GM12878 (cell line): ENCODE results near the gene ADAMTS1. TPM values are rescaled to one million over a fixed set of nuclear protein-coding genes. Genes with fewer than 3 reads are reported as not detected.

Experiments
- ATAC-seq: fragments of 200-7000 bp; cut with Tn5 transposase; 3 replicates; pipeline ENCODE4 v1.9.1; 2020; ENCODE audit warnings: mild to moderate bottlenecking, moderate library complexity
- BruUV-seq: library from RNA; stranded (reverse); fragments of 400-500 nt; replicated peaks from 2 replicates; lab custom pipeline; 2021; lab: Mats Ljungman, UMichigan
- CTCF ChIA-PET: fragments of 300-600 bp; sonication (Branson Sonifier 250); formaldehyde crosslinking; extraction: SDS; loops from one replicate; lab custom pipeline; 2021; ENCODE audit warnings: inconsistent platforms; lab: Yijun Ruan, JAX
- POLR2A ChIA-PET: fragments of 350-600 bp; formaldehyde crosslinking; extraction: SDS; loops from one replicate; lab custom pipeline; 2021; ENCODE audit warnings: inconsistent platforms; lab: Charles Lee
- RAD21 ChIA-PET: fragments of 300-600 bp; sonication (Branson Sonifier 250); formaldehyde crosslinking; loops from one replicate; lab custom pipeline; 2023; ENCODE audit warnings: antibody characterized with exemption; ENCODE audit not compliant: unreplicated experiment; lab: Charles Lee
- SMC1A ChIA-PET: fragments of 300-600 bp; sonication (Branson Sonifier 250); formaldehyde crosslinking; loops from one replicate; lab custom pipeline; 2023; ENCODE audit not compliant: unreplicated experiment, uncharacterized antibody; lab: Charles Lee
- DNase-seq: peaks from one replicate; pipeline ENCODE4 v3.0.0-alpha.2; 2011; ENCODE audit warnings: low read depth, low spot score
- FAIRE-seq: peaks from 3 replicates; lab custom pipeline; 2011; peaks lifted over from hg19 to GRCh38; lab: Jason Lieb, UNC
- H2AFZ ChIP-seq: 2 replicates; pipeline ENCODE4 v1.6.0; 2011; ENCODE audit warnings: low read depth, low read length, control low read depth; ENCODE audit not compliant: control insufficient read depth
- H3K27ac ChIP-seq: 2 replicates; pipeline ENCODE4 v1.5.1; 2011; ENCODE audit warnings: control low read depth; ENCODE audit not compliant: control insufficient read depth, insufficient read depth
- H3K27me3 ChIP-seq, 2 experiments: replicated peaks in 1 of 2; 2 replicates each; pipeline versions ENCODE4 v1.6.0 to v1.6.1; 2011; ENCODE audit warnings: low read length in 1 of 2; ENCODE audit not compliant: control insufficient read depth in 2 of 2, insufficient read depth in 2 of 2
- H3K36me3 ChIP-seq, 2 experiments: 2 replicates each; pipeline ENCODE4 v1.5.1; 2011; ENCODE audit warnings: low read length in 1 of 2; ENCODE audit not compliant: control insufficient read depth in 2 of 2, insufficient read depth in 2 of 2
- H3K4me1 ChIP-seq: 2 replicates; pipeline ENCODE4 v1.6.1; 2011; ENCODE audit warnings: mild to moderate bottlenecking, low read length, moderate library complexity, mixed read lengths; ENCODE audit not compliant: control insufficient read depth, insufficient read depth
- H3K4me2 ChIP-seq: 2 replicates; pipeline ENCODE4 v1.6.0; 2011; ENCODE audit warnings: control low read depth; ENCODE audit not compliant: control insufficient read depth, insufficient read depth
- H3K4me3 ChIP-seq: fragments of 200-600 bp; sonication (generic); 2 replicates; pipeline ENCODE4 v1.5.1; 2016
- H3K79me2 ChIP-seq: 2 replicates; pipeline ENCODE4 v1.6.0; 2011; ENCODE audit warnings: low read length; ENCODE audit not compliant: control insufficient read depth, insufficient read depth
- H3K9ac ChIP-seq: 2 replicates; pipeline ENCODE4 v1.8.0; 2011; ENCODE audit warnings: low read length, control low read depth, mixed read lengths; ENCODE audit not compliant: control insufficient read depth, insufficient read depth
- H3K9me3 ChIP-seq: replicated peaks from 3 replicates; pipeline ENCODE4 v1.5.1; 2011; ENCODE audit warnings: mild to moderate bottlenecking, low read length; ENCODE audit not compliant: control insufficient read depth, insufficient read depth
- H4K20me1 ChIP-seq: 2 replicates; pipeline ENCODE4 v1.6.0; 2011; ENCODE audit not compliant: control insufficient read depth, insufficient read depth
- CEBPZ ChIP-seq: fragments of 150-350 bp; IDR thresholded peaks from 2 replicates; pipeline ENCODE4 v1.6.1; 2016; ENCODE audit warnings: low read depth, low read length
- E2F8 ChIP-seq: fragments of 450-650 bp; IDR thresholded peaks from 2 replicates; pipeline ENCODE4 v1.6.1; 2018; ENCODE audit warnings: mild to moderate bottlenecking, low read depth, moderate library complexity; ENCODE audit not compliant: partially characterized antibody
- FOXK2 ChIP-seq: fragments of 450-650 bp; IDR thresholded peaks from 2 replicates; pipeline ENCODE4 v1.6.1; 2017; ENCODE audit warnings: mild to moderate bottlenecking, moderate library complexity
- REST ChIP-seq: IDR thresholded peaks from 2 replicates; pipeline ENCODE4 v1.6.1; 2012; ENCODE audit warnings: mild to moderate bottlenecking, low read depth, low read length
- SREBF1 ChIP-seq: IDR thresholded peaks from 2 replicates; pipeline ENCODE4 v1.6.1; 2012; ENCODE audit warnings: mild to moderate bottlenecking, low read length
- TARDBP ChIP-seq: IDR thresholded peaks from 2 replicates; pipeline ENCODE4 v1.6.1; 2016; ENCODE audit warnings: borderline replicate concordance
- ZBTB40 ChIP-seq: fragments of 450-650 bp; IDR thresholded peaks from 2 replicates; pipeline ENCODE4 v1.6.1; 2016; ENCODE audit warnings: mild to moderate bottlenecking, moderate library complexity, borderline replicate concordance
- WGBS: methylation state at CpG from one replicate; pipeline ENCODE4 v1.1.6; 2016; ENCODE audit warnings: low lambda C conversion rate; ENCODE audit not compliant: insufficient replicate concordance, insufficient coverage; ENCODE audit errors: missing lambda C conversion rate; 5-methylcytosine and 5-hydroxymethylcytosine counted together
- in situ Hi-C: fragments of 300-500 bp; cut with MboI; formaldehyde crosslinking; loops from 9 replicates; pipeline ENCODE4 v1.14.3; 2018; ENCODE audit warnings: mixed read lengths
- intact Hi-C: fragments of 100-400 bp; cut with micrococcal nuclease; formaldehyde crosslinking; loops from one replicate; pipeline ENCODE4 v1.14.2; 2022; ENCODE audit not compliant: unreplicated experiment
- polyA plus RNA-seq, 11 experiments: library from polyadenylated mRNA; depleted of rRNA in 4 of 11; unstranded in 6 of 11; stranded (reverse) in 5 of 11; fragments of >200 nt; fragmentation: Nextera tagmentation in 4 of 11; fragmentation: Illumina TruSeq in 1 of 11; extraction: Ambion mirVana in 4 of 11; extraction: Trizol in 1 of 11; gene quantifications; 1 replicate in 1 of 11; 2 replicates in 10 of 11; pipeline versions ENCODE4 v1.2.1 to v1.2.3, GENCODE V29; 2011 to 2016; ENCODE audit warnings: inconsistent platforms in 2 of 11, missing spikeins in 2 of 11, low read depth in 1 of 11
- total RNA-seq, 4 experiments: library from RNA; depleted of rRNA in 3 of 4; stranded (reverse); fragments of >200 nt in 3 of 4; fragmentation: Illumina TruSeq in 1 of 4; extraction: Trizol in 1 of 4; gene quantifications; 2 replicates each; pipeline versions ENCODE4 v1.2.1 to v1.2.3, GENCODE V29; 2013 to 2021

Gene ADAMTS1
- total and polyA plus RNA-seq, 10 of the 15 experiments (the other 5 are each of a cell fraction or from before 2014, with no cell fraction given): 0.06 to 0.21 (median 0.08) TPM; not detected in 6

- H3K4me2 ChIP-seq: no peak overlapping the region
- in situ Hi-C loops (no loop called here), intact Hi-C loops (no loop called here)
- 53% methylated on average over 4 of the region's 4 CpGs for WGBS
- no peaks in the 10 kb centered on the region for H3K4me1 ChIP-seq
- no peaks in the 10 kb centered on the region for H3K27me3 ChIP-seq
- H4K20me1 ChIP-seq: no peaks in the 10 kb centered on the region
- H3K9me3 ChIP-seq: no peaks in the 10 kb centered on the region
- no peak for FAIRE-seq
- H2AFZ ChIP-seq: no peak overlapping the region
- no peaks in the 10 kb centered on the region for H3K36me3 ChIP-seq
- BruUV-seq: no TSS peak
- no peak overlapping the region for H3K9ac ChIP-seq
- no peak for ATAC-seq
- TF ChIP-seq TARDBP (no peak), CEBPZ (no peak), E2F8 (no peak), SREBF1 (no peak), FOXK2 (no peak), ZBTB40 (no peak), REST (no peak)
- SMC1A ChIA-PET: no interaction called here
- CTCF ChIA-PET: interaction anchor here (0.5 kb wide), 1 partner anchor 734 kb away, joined by 3 read pairs; no protein-coding TSS in a partner anchor
- H3K4me3 ChIP-seq: no peak overlapping the region
- H3K79me2 ChIP-seq: no peaks in the 10 kb centered on the region
- RAD21 ChIA-PET: no interaction called here
- no peak for DNase-seq
- no peak overlapping the region for H3K27ac ChIP-seq
- POLR2A ChIA-PET: no interaction called here
These were observed 18.4 kb downstream of the ADAMTS1 start for GRCh38 chr21:26826801-26827200.
